Neuron (in vitro differentiated cells): ENCODE results near the gene EXTL2.
"Not testable (repeated sequence)": the region's sequence is repeated elsewhere in the genome, so short reads cannot be mapped to it uniquely, and the experiment has no call there.

ENCODE experiments used
- H2AFZ ChIP-seq: one replicate; pipeline ENCODE4 v1.6.1; 2013; ENCODE audit warnings: low read depth, mild to moderate bottlenecking, inconsistent platforms, low read length, moderate library complexity
- H3K27me3 ChIP-seq: one replicate; pipeline ENCODE4 v1.6.1; 2013; ENCODE audit warnings: low read length; ENCODE audit not compliant: insufficient read depth
- H3K36me3 ChIP-seq: one replicate; pipeline ENCODE4 v1.6.1; 2013; ENCODE audit warnings: low read length; ENCODE audit not compliant: insufficient read depth
- H3K4me1 ChIP-seq: one replicate; pipeline ENCODE4 v1.6.1; 2013; ENCODE audit warnings: low read length; ENCODE audit not compliant: insufficient read depth
- H3K4me3 ChIP-seq: 2 replicates; pipeline ENCODE4 v1.5.1; 2013; ENCODE audit warnings: mild to moderate bottlenecking, low read length, moderate library complexity
- H3K9me3 ChIP-seq: one replicate; pipeline ENCODE4 v1.6.1; 2013; ENCODE audit warnings: low read length

The EXTL2 gene

DNA sequence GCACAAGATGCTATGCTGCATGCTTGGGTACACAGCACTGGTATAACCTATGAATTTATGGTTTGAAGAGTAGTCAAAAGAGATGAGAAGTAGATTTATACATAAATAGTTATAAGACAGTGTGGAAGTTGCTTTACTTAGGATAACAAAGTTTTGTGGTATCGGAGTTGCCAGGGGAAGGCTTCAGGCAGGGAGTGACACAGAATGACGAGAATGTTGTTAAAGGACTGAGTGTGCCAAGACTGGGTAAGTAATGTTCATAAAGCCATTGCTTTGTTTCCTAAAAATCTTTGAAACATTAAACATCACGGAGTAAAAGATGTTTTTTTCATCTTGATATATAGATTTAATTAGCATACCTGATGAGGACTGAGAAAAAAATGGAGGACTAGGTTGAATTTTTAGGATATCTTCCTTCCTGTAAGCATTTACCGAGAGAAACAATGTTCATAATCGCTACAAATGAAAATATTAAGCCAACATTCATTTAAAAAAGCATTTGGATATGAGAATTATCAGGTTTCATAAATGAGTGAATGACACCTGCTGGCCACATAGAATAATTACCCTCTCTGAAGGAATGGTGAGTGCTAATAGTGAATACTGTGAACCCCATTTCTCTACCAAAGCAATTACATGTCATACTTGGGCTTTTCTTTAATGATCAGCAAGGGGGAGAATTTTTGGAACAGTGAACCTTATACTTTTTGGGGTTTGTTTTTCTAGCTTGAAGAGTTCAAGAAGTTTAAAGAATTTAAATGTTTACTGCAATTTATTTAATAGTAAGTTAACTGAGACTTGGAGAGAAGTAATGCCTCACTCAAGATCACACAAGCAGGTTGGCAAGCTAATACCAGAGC is 28.4 kb downstream of the EXTL2 start:
- Histone ChIP-seq H3K9me3 (peaks cover 2% of the 10 kb centered on the region), H3K27me3 (no peaks in the 10 kb centered on the region), H3K4me3 (no peak overlapping the region), H3K4me1 (peaks cover 2% of the 10 kb centered on the region), H2AFZ (no peak overlapping the region), H3K36me3 (no peaks in the 10 kb centered on the region)

DNA sequence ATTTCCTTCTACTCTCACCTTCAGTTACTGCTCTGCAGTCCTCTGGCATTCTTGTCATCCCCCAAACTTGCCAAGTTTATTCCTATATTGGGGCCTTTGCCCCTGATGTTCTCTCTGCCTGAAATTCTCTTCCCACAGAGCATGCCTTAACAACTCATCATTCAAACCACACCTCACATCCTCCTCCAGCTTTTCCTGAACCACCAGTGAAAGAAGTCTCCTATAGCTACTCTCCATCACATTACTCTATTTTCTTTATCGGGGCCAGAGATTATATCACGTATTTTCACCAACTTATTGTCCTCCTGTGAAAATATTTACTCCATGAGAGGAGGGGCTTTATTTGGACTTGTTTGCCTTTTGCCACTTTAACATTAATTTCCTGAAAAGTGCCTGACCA is 32.1 kb downstream of the EXTL2 start:
- Histone ChIP-seq H3K36me3 (no peaks in the 10 kb centered on the region), H2AFZ (no peak overlapping the region), H3K27me3 (no peaks in the 10 kb centered on the region), H3K4me3 (no peak overlapping the region), H3K9me3 (peaks cover 2% of the 10 kb centered on the region), H3K4me1 (peaks cover 5% of the 10 kb centered on the region)

DNA sequence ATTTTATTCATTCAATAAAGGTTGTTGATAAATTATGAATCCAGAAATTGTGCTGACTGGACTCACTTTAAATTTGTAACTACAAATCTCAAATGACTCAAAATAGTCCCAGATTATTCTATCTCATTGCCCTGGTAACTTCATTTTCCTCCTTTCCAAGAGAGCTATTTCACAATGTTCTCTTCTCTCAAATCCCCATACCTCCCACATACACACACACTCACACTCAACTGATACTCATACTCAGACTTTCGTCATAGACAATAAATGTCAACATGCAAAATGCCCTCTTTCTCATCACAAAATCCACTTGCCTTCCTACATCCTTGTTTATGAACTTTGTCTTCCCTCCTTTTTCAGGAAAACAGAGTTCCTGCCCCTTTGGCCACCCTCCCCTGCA is 33.3 kb downstream of the EXTL2 start:
- Histone ChIP-seq H3K27me3 (no peaks in the 10 kb centered on the region), H3K9me3 (peaks cover 2% of the 10 kb centered on the region), H3K4me1 (peaks cover 5% of the 10 kb centered on the region), H2AFZ (no peak overlapping the region), H3K4me3 (no peak overlapping the region), H3K36me3 (no peaks in the 10 kb centered on the region)

DNA sequence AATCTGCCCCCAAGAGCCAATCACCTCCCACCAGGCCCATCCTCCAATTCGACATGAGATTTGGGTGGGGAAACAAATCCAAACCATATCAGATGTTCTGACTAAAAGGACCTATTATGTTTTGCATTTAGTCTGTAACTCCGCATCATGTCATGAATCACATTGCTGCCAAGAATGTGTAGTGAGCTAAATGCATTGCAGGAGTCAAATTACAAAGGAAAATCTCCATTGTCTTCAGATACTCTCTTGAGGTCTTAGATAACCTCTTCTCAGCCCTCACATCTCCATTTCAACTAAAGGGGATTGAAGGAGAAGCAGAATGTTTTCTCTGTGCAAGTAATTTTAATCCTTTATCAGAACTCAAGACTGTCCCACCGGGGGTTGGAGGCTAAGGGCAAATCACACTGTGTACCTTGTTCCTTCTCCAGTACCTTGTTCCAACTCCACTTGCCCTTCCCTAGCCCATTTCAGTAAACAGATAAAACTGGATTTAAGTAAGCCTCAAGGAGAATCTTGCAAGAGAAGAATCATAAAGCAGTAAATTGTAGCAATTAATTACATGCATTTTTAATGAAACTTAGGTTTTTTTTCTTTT is 34.1 kb downstream of the EXTL2 start:
- H3K27me3 ChIP-seq = no peaks in the 10 kb centered on the region
- no peaks in the 10 kb centered on the region for H3K36me3 ChIP-seq
- no peak overlapping the region for H3K4me3 ChIP-seq
- peaks cover 2% of the 10 kb centered on the region for H3K9me3 ChIP-seq
- peaks cover 4% of the 10 kb centered on the region for H3K4me1 ChIP-seq
- no peak overlapping the region for H2AFZ ChIP-seq

DNA sequence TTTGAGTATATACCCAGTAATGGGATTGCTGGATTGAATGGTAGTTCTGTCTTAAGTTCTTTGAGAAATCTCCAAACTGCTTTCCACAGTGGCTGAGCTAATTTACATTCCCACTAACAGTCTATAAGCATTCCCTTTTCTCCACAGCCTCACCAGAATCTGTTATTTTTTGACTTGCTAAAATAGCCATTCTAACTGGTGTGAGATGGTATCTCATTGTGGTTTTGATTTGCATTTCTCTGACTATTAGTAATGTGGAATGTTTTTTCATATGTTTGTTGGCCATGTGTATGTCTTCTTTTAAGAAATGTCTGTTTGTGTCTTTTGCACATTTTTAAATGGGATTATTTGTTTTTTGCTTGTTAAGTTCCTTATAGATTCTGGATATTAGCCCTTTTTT is 39.5 kb downstream of the EXTL2 start:
- not testable (repeated sequence) for H3K36me3 ChIP-seq, H3K27me3 ChIP-seq, H3K9me3 ChIP-seq, H3K4me3 ChIP-seq, H2AFZ ChIP-seq, H3K4me1 ChIP-seq

DNA sequence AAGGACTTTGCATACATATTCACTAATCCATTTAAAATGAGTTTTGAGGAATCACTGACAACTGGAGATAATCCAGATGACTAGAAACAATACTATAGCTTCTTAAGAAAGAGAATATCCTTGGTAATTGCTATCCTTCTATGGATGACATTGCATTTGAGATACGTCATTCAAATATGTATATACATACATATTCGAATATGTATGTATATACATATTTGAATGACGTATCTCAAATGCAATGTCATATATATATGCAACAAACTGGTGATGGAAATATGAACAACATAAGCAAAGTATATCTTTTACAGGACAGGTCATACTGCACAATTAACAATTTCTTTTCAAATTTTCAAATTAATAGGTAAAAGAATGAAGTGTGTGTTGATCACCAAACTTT is 41.7 kb downstream of the EXTL2 start:
- Histone ChIP-seq H3K36me3 (no peaks in the 10 kb centered on the region), H3K4me3 (no peak overlapping the region), H3K9me3 (no peaks in the 10 kb centered on the region), H3K27me3 (no peaks in the 10 kb centered on the region), H2AFZ (no peak overlapping the region), H3K4me1 (peaks cover 9% of the 10 kb centered on the region)

DNA sequence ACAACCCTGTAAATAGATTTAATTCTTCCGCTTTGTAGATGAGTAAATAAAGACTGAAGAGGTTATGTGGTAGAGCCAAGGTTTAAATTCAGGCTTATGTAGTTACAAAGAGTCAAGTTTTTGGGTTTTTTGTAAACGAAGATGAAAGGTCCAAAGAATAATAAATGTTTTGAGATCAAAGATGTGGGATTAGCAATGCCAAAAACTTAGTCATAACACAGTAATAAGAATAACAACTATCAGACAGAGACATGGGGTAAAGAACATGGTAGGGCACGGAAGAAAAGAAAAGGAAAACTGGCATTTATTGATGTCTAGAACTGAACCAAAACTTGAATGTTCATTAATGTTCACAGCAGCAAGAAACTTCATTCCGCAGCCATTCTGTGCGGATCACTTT is 42.9 kb downstream of the EXTL2 start:
- no peak overlapping the region for H2AFZ ChIP-seq
- H3K4me3 ChIP-seq = no peak overlapping the region
- H3K27me3 ChIP-seq = no peaks in the 10 kb centered on the region
- no peaks in the 10 kb centered on the region for H3K9me3 ChIP-seq
- H3K4me1 ChIP-seq = peaks cover 20% of the 10 kb centered on the region
- H3K36me3 ChIP-seq = no peaks in the 10 kb centered on the region

DNA sequence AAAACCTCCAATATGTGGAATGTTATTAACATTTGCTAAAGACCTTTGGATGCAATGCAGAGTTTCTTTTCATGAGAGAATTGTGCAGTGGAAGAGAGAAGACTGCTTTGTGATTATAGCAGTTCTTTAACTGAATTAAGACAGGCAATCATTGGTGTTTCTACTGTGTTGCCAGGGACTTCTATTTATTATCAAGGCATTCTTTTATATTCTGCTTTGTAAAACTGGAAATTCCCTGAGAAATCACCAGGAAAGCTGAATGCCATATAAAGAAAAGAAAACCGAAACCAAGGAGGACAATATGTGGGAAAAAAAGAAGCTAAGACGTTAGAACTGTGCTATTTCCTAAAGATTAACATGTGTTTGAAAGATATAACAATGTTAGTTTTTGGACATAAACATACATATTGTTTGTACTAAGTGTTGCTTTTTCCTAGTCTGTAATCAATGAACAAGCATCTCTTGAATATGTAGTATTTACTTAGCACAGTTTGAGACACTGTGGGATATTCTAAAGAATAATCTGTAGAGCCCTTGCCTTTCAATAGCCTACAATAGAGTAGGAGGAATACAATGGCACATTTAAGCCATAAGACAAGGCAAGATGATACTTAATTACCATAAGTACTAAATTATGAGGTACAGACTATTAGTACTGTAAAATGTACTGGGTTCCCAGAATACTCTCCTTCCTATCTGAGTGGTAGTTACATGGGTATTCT is 47.1 kb downstream of the EXTL2 start:
- no peaks in the 10 kb centered on the region for H3K36me3 ChIP-seq
- no peaks in the 10 kb centered on the region for H3K27me3 ChIP-seq
- peak overlapping the region; percentile 67 for H2AFZ ChIP-seq
- H3K4me1 ChIP-seq = peaks cover 26% of the 10 kb centered on the region
- peak overlapping the region; percentile 30 for H3K4me3 ChIP-seq
- H3K9me3 ChIP-seq = peaks cover 2% of the 10 kb centered on the region

DNA sequence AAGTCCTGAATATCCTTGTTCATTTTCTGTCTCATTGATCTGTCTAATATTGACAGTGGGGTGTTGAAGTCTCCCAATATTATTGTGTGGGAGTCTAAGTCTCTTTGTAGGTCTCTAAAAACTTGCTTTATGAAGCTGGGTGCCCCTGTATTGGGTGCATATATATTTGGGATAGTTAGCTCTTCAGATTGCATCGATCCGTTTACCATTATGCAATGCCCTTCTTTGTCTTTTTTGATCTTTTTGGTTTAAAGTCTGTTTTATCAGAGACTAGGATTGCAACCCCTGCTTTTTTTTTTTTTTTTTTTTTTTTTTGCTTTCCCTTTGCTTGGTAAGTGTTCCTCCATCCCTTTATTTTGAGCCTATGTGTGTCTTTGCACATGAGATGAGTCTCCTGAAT is 51.5 kb downstream of the EXTL2 start:
- not testable (repeated sequence) for H3K9me3 ChIP-seq, H3K27me3 ChIP-seq, H3K36me3 ChIP-seq, H3K4me3 ChIP-seq, H2AFZ ChIP-seq
- H3K4me1 ChIP-seq = peaks cover 18% of the 10 kb centered on the region

DNA sequence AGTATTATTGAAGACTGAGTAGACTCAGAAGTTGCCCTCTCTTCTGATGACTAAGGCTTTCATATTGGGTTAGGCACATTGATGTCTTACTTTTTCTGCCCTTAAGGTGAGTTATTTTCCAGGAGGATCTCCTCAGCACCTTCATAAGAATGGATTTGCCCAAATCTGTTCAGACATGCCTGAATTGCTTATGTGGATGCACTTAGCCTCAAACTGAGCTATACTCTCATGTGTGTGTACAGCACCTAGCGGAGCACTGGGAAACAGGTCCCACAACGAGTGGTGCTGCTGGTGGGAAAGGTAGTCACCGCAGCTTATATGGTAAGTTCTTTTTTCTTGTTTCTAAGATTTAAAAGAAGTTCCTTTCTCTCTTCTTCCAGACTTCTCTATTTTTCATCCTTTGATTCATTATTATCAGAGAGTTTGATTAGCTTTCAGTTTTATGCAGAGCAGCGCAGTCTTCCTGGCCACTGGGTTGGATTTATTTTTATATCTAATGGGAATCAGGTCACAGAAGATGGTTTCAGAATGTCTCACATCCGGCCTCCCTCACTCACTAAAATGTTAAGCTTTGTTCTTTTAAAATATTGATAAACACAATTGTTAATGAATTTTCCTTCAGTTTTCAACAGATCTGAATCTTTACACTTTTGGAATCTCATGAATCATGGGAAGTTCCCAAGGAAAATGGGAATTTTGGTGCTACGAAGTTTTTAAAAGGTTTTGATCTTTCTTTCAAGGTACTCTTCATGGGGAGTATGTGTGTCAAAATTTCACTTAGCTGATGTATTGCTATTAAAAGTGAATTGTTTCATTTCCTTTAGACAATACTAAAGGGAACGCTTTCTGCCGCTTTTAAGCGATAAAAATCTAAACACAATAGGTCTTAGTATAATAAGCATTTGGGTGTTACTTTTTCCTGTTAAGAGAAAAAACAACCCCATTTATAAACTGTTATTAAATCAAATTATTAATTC is 58.5 kb downstream of the EXTL2 start:
- peaks cover 13% of the 10 kb centered on the region for H3K4me1 ChIP-seq
- H2AFZ ChIP-seq = no peak overlapping the region
- no peaks in the 10 kb centered on the region for H3K27me3 ChIP-seq
- H3K9me3 ChIP-seq = no peaks in the 10 kb centered on the region
- no peak overlapping the region for H3K4me3 ChIP-seq
- H3K36me3 ChIP-seq = no peaks in the 10 kb centered on the region

DNA sequence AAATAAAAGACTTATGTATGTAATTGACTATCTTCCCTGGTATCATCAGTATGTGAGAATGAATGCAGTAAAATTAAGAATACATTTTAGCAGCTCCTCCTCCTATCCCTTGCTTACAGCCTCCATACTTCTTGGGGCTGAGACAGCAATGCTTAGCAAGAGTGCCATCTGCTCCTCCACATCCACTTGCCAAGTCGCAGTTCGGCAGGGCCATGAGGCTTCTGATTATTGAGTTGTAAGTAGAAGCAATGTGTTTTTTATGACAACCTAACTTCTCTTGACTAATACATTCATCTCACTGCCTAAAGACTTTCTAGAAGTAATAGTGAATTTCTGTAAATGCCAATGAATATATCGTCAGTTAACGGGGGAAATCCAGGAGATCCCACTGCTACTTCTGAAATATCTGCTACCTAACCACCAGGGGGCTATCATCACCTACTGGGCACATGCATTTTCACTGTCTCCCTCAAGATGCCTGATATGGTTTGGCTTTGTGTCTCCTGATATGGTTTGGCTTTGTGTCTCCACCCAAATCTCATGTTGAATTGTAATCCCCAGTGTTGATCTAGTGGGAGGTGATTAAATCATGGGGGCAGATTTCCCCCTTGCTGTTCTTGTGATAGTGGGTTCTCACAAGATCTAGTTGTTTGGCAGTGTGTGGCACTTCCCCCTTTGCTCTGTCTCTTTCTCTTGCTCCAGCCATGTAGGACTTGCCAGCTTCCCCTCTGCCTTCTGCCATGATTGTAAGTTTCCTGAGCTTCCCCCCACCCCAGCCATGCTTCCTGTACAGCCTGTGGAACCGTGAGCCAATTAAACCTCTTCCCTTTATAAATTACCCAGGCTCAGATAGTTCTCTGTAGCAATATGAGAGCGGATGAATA is 59.6 kb downstream of the EXTL2 start:
- peaks cover 13% of the 10 kb centered on the region for H3K4me1 ChIP-seq
- H3K36me3 ChIP-seq = no peaks in the 10 kb centered on the region
- H3K4me3 ChIP-seq = no peak overlapping the region
- H3K27me3 ChIP-seq = no peaks in the 10 kb centered on the region
- H3K9me3 ChIP-seq = no peaks in the 10 kb centered on the region
- H2AFZ ChIP-seq = no peak overlapping the region
